AG10803 (cell line): ENCODE data around the gene CHRNG.

Experiments
- DNase-seq: peaks from one replicate; pipeline ENCODE4 v3.0.0; 2010; ENCODE audit warnings: low read depth
- H3K4me3 ChIP-seq: 2 replicates; pipeline ENCODE4 v1.5.1; 2011; ENCODE audit warnings: mild to moderate bottlenecking, low read length, control low read depth
- TF ChIP-seq, protein P1 (sequence below): conservative IDR thresholded peaks from 2 replicates; pipeline ENCODE4 v1.5.1; 2011; ENCODE audit warnings: mild to moderate bottlenecking, low read length, control low read depth, inconsistent platforms

Gene CHRNG

DNA sequence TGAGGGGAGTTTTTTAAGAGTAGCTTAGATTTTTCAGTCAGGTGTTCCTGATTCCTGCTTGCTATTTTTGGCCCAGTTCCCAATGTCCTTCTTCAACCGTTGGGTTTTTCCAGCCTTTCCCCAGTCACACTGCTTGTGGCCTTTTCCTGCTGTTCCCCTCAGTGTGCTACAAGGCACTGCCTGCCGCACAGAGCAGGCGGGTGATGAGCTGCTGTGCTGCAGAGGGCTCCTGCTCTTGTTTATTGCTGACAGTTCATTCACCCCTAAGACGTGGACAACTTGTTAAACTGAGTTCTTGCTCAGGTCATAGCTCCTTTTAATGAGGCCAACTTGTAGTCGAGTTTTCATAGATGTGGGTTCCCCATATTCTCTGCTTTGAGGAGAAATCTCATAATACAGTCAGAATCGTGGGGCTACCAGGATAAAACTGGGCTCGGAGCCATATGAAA is 31.6 kb downstream of the CHRNG start:
- TF ChIP-seq, protein P1, sequence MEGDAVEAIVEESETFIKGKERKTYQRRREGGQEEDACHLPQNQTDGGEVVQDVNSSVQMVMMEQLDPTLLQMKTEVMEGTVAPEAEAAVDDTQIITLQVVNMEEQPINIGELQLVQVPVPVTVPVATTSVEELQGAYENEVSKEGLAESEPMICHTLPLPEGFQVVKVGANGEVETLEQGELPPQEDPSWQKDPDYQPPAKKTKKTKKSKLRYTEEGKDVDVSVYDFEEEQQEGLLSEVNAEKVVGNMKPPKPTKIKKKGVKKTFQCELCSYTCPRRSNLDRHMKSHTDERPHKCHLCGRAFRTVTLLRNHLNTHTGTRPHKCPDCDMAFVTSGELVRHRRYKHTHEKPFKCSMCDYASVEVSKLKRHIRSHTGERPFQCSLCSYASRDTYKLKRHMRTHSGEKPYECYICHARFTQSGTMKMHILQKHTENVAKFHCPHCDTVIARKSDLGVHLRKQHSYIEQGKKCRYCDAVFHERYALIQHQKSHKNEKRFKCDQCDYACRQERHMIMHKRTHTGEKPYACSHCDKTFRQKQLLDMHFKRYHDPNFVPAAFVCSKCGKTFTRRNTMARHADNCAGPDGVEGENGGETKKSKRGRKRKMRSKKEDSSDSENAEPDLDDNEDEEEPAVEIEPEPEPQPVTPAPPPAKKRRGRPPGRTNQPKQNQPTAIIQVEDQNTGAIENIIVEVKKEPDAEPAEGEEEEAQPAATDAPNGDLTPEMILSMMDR, result no peak
- no peak overlapping the region for H3K4me3 ChIP-seq
- DNase-seq, result no peak

DNA sequence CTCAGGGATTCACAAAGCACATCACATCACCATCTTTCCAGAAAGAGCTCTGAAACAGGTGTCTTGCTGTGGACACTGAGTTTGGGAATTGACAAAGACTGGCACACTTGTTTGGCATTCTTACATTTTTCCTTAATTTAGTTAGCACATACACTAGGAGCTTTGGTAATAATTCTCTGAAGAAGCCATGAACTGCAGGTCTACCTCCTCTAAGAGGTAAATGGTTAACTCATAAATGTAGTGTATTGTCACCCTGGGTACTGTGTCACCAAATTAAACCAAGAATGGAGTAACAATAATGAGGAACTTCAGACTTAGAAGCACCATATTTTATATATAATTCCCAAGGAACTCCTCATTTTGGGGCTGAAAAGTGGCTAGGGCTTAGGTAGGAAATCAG is 33.5 kb downstream of the CHRNG start:
- H3K4me3 ChIP-seq, result no peak overlapping the region
- DNase-seq, result no peak
- TF ChIP-seq, protein P1, result no peak

DNA sequence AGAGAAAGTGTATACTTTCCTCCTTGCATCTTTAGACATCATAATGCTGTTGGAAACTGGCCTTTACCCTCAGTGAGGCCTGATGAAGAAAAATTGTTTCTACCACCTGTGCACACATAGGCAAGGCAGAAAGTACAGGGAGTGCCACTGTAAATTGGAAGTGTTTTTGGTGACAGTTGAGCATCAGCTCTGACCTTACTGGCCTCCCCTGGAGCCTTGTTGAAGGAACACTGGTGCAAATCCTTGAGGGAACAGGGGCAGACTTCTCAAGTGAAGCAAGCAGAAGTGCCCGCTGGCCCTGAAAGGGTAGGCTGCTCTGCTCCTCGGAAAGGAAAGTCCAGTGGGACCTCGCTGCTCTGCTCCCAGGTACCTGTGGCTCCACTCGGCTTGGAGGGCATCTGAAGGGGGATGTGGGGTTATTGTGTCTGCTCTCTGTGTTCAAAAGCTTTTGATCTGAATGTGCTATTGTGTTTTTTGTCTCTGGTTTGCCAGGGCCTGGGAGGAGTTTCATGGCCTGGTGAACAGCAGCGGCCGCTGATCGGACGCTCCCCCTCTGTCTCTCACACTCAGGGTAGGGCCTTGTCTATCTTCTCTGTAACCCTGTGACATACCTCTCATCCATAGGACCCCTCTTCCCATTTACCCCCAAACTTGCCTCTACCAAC is 34.4 kb downstream of the CHRNG start:
- DNase-seq, result no peak
- no peak overlapping the region for H3K4me3 ChIP-seq
- TF ChIP-seq, protein P1, result no peak

DNA sequence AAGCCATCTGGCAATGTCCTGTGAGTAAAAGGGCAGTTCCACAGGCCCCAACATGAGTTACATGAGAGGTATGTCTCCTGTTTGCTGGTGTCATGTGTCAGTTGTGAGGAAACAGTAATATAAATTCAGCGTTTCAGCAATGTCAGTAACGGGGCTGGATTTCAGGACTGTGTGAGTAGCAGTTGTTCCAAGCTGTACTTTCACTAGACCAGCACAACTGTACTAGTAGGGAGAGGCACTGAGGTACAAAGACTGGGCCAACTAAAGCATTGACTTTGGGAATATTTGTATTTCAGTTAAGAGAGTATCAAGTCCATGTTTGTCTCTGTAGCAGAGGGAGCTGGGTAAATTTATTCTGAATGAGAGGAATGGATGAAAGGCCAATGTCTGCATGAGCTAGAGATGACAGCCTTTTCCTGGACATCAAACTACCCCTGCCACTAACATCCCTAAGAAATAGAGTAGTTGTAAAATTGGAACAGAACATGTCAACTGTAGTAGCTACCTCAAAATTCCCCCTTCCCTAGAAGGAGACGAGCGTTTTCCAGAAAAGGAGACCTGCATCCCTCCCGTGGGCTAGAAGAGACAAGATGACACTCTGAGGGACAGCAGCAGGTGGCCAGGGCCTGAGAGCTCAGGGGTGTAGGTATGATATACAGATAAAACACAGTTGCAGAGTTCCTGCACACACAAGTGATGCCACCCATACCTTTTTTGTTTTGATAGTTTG is 35.3 kb downstream of the CHRNG start:
- peak; percentile 38 for DNase-seq
- TF ChIP-seq, protein P1, result no peak
- no peak overlapping the region for H3K4me3 ChIP-seq

DNA sequence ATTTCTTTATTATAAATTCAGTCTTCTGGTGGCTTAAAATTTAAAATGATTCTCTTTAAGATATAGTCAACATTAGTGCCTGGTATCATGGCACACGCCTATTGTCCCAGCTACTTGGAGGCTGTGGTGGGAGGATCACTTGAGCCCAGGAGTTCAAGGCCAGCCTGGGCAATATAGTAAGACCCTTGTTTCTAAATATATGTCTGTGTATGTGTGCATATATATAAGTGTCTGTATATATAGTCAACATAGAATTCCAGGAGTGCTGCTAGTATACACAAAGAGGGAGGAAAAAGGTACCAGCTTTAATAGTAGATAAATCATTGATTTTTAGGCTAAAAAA is 35.9 kb downstream of the CHRNG start:
- DNase-seq, result no peak
- TF ChIP-seq, protein P1, result no peak
- H3K4me3 ChIP-seq, result no peak overlapping the region

DNA sequence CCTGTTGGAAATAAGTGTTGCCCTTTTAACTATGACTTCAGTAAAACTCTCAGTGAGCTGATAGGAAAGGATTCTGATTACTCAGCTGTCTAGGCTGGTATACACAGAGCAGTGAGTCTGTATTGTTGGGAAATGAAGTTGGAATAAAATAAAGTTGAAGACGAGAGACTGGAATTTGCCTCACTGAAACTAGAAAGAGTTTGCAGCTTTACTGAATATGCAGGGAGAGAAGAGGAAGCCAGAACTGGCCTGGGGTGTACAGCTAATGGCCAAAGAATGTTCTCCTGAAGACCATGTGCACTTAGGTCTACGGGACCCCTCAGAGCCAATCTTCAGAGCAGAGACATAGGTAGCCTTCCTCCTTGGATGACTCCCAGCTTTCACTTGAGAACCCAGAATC is 37.5 kb downstream of the CHRNG start:
- H3K4me3 ChIP-seq, result no peak overlapping the region
- peak; percentile 16 for DNase-seq
- TF ChIP-seq, protein P1, result no peak

DNA sequence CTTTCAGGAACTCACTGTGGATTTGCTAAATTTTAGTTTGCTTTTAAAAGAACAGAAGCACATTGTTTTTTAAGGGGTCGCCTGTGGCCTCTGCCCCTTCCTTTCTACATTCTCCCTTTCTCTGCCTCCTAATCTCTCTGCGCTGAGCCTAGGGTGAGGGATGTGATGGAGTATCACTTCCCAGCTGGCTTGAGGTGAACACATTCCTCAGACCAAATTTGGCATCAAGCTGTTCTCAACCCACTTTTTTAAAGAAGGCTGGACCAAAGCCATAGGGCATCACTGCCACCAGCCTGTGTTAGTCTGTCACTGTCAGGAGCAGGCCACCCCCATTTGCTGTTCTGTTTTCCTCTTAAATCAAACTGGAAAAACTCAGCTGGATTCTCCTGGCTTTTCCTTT is 38.3 kb downstream of the CHRNG start:
- TF ChIP-seq, protein P1, result no peak
- no peak for DNase-seq
- no peak overlapping the region for H3K4me3 ChIP-seq
